Activated CD8-positive, alpha-beta memory T cell treated with anti-CD3 and anti-CD28 coated beads, Interleukin-2, amount 50 U/mL, for 24 hours (primary cell): ENCODE measurements around the gene CCDC70.

Experiments used
- DNase-seq: peaks from one replicate; pipeline ENCODE4 v3.0.0-alpha.2; 2020; ENCODE audit errors: extremely low read depth

CCDC70 gene

DNA sequence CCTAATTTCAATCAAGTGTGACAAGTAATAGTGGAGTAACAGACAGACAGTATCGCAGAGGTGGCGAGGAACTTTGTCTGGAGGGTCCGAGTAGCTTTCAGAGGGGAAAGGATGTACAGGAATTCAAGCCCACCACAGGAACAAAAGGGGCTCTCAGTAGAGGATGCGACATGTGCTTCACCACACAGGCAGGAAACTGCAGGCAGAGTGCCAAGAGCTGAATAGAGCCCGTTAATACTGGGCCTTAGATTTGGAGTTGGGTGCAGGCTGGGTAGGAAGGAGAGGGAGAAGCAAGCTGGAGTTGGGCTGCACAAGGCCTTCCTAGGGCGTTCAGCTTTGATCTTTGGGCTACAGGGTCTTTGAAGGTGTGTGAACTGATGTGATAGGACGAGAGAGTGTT lies 1.2 kb downstream of the CCDC70 start:
- DNase-seq, result no peak

DNA sequence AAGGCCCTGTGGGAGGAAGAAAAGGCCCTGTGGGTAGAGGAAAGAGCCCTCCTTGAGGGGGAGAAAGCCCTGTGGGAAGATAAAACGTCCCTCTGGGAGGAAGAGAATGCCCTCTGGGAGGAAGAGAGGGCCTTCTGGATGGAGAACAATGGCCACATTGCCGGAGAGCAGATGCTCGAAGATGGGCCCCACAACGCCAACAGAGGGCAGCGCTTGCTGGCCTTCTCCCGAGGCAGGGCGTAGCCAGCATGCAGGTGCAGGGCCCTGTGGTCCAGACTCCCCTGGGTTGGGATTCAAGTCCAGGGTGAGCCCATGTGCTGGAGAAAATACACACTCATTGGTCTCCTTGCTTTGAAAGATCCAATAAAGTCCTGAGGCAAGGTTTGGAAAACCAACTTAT lies 4.1 kb downstream of the CCDC70 start:
- no peak for DNase-seq

DNA sequence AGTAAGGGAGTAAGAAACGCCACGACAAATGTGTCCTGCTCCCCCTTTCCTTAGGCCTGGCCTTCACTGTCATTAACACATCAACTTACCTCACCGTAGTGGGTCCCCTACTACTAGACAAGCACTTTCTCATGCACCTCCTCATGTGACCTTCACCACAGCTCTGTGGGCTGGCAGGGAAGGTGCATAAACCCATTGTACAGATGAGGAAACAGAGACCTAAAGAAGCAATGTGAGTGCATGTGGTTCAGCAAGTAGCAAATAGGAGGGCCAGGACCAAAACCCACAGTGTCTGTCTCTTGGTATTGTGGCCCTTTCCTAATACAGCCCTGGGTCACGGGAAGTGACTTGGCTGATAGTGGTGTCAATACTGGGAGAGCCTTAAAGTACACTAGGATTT lies 5.3 kb downstream of the CCDC70 start:
- DNase-seq, result no peak

DNA sequence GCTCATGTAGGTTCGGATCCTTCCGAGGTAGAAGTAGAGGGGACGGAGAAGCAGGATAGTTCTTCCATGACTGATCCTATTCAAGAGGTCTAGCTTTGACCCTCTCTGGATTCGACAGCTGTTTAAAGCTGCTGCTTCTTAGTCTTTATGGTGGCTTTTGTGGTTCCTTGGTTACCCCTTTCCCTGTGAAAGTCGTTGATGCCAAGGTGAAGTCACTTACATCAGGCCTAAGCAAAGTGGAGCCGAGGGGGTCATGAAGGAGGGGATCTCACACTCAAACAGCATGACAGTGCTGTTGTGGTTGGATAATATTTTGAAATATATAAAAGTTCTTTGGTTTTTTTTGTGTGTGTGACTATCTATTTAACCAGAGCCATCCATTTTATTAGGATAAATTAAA lies 8.1 kb downstream of the CCDC70 start:
- DNase-seq, result no peak

DNA sequence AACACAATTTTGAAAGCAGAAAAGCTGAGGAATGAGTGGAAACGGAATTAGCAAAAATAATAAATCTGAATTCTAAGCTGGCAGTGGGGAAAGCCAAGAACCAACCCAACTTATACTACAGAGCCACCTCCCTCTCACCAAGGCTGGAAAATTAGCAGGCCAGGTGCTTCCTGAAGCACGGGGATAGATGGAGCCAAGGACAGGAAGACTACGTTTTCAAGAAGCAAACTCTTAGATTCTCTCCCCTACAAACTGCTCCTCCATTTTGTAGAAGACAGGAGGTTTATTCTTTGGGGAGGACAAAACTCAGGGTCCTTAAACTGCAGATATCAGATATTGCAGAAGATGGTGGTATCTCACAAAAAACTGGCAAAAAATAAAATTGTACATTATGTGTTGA lies 8.8 kb downstream of the CCDC70 start:
- no peak for DNase-seq

DNA sequence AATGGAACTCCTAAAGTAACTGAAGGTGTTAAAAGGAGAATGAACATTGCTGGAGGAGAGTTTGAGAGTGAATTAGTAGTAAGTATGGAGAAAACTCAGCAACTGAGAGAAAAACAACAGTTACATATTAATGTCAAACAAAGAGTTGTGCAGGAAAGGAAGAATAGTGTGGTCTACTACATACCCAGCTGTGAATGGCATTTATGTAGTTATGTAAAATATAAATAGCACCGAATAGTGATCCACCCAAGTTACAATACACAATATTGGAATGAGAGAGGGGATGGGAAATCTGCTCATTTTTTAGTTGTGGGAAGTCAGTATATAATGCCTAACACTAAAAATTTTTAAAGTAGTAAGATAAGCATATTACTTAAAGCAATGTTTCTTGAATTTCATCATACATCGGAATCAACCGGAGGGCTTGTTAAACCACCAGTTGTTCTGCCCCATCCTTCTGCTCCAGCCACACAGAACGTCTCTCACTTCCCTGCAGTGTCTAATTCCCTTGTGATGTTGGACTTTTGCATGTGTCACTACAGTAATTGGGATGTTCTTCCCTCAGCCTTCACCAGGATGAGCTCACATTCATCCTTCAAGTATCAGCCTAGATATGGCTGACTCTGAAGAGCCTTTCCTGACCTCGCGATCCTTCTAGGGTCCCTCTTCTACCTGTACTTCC lies 11.5 kb downstream of the CCDC70 start:
- no peak for DNase-seq

DNA sequence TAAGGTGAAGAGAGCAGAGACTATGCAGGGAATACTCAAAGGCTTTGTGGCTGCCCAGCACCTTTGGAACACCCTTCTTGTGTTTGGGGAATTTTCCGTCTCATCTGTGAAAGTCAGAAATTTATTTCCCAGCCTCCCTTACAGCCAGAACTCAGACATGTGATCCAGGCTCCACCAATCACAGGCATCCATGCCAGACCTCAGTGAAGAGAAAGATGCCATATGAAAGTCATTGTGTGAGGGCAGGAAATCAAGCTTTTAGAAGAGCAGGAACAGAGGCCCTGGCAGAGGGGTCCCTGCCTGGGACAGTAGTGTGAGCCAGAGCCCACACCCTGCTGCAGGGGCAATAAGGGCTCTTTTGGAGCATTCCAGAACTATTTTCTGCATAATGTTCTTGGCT lies 12.1 kb downstream of the CCDC70 start:
- DNase-seq, result no peak

DNA sequence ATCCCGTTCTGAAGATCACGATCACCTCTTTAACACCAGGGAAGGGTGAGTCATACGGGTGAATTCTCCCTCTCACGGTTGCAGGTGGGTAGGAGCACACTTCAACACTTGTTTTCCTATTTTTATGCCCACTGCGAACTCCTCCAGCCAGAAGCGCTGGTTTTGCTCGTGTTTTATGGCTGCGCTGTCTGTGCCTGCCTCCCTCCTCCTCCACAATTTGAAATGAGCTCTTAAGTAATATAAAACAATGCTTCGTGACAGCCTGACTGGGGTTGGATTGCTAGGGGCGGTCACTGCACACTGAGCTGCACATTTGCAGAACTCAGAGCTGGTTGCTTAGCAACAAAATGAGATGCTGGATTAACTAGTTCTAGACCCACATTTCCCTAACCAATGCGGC lies 12.9 kb downstream of the CCDC70 start:
- no peak for DNase-seq

DNA sequence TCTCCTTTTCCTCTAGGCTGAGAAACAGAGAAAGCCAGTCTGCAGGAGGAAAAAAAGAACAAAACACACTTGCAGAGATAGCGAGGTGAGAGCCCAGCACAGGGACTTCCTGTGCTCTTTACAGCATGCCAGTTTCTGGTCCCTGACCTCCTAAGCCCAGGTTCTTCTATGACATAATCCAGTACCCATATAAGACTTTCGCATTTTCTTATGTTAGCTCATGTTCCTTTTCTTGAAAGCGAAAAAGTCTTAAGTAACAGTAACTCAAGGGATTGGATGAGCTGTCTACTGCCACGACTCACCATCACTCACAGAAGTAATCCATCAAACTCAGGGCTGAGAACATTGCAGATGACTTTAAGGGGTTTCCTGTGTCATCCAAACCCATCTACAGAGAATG lies 17.4 kb downstream of the CCDC70 start:
- no peak for DNase-seq

DNA sequence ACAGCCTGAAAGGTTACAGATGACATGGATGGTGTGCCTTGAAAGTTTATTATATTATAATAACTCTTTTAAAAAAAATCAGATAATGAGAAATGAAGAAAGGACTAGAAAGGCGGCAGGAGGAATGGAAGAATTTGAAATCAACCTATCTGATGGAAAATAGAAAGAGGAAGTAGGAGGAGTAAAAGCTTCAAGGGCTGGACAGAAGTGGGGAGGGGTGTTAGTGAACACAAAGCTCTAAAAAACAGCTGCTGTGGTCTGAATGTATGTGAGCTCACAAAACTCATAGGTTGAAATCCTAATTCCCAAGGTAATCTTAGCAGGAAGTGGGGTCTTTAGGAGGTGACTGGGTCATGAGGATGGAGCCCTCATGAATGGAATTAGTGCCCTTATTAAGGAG lies 19.5 kb downstream of the CCDC70 start:
- no peak for DNase-seq

DNA sequence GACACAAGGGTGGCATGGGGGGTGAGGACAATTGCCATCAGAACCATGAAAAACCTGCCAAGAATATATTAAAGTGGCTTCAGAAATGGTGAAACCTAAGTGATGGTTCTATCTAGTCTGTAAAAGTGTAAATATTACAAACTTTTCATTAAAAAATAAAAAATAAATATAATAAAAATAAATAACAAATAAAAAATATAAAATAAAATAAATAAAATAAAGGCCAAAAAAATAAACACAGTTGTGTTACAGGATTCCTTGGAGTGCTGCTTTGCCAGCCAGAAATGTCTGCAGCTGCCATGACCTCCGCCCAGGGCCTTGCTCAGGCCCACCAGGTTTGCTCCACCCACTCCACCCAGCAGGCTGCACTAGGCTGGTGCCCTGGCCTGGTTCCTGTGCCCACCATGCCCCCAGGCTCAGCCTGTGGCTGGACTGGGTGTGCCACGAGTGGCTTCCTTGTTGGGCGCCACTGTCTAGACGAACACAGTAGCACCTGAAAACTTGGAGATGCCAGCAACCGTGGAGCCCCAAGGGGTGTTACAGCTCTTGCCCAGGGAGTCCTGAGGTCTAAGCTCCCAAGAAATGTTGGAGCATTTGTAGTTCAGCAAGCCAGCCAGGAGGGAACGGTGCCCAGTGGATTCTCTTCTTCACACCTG lies 20.9 kb downstream of the CCDC70 start:
- no peak for DNase-seq

DNA sequence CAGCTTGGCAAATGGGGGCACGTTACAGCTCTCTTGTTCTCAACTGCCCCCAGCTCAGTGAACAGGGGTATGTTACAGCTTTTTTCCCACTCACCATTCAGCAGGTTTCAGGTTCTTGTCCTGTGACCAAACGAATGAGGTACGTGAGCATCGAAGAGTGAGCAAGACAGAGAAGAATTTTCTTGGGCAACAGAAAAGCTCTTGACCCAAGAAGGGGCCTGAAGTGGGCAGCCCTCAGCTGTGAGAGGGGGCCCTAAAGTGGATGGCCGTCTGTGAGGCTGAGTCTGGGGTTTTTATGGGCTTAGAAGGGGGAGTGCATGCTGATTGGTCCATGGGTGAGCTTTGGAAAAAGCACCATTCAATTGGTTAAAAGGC lies 21.4 kb downstream of the CCDC70 start:
- DNase-seq, result no peak

DNA sequence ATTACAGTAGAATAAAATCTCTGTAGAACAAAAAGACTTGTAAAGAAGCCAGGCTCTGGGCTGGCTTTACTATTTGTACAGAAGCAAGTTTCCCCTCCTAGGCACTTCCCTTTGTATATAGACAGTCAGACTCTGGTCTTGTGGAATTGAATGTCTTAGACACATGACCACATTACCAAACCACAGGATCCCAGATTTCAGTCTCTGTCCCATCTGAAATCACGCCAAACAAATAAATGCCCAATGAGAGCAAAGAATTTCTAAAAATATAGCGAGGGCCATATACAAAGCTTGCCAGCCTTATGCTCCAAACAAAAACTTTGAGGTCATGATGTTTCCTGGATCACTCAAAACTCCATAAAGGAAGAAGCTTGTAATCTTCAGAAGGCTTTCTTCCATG lies 23.9 kb downstream of the CCDC70 start:
- no peak for DNase-seq

DNA sequence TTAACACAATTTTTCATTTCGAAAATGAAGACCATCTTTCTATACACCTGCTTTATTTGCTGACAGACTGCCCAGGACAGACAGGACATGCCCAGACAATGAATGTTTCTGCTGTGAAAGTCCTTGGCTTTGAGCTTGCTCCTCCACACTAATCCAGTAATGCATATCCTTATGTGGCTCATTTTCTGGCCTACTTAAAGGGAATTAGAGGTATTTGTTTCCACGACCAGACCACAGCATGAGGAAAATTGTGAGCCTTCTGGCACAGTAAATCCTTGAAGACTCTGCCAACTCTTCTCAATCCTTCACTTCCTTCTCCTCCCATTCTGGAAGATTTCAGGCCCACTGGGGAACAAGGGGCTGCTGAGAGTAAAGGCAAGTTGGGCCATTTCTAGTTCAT lies 25.7 kb downstream of the CCDC70 start:
- no peak for DNase-seq

DNA sequence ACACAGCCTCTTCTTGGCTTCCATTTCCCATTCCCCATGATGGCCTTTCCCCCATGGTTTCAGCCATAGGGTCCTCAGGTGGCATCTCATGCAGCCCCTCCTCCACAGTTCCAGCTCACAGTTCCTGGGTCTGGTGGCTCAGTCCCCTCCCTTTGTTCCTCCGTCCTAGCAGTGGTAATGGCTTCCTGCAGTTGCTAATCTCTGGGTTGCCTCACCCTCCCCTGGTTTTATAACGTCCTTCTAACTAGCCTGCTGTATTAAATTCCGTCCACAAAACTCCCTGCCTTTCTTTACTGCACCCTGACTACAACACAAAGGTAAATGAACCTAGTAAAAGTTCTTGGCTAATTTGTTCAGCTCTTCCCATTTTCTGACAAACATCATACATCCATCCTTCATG lies 30.9 kb downstream of the CCDC70 start:
- no peak for DNase-seq

DNA sequence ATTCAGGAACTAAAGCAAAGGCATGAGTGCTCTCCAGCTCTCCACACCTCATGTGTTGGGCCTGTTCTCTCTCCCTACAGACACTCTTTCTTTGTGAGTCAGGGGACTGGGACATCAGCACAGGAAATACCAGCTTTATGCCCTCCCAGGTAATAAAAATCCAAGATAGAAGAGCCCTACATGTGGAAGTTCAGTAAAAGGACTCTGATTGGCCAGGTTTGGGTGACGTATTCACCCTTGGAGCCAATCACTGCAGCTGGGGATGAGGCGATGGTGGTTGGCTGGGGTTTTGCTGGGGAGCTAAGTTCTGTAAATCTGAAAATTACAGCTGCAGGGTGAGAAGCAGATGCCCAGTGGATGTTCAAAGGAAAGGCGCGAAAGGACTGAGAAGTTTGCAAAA lies 32.5 kb downstream of the CCDC70 start:
- no peak for DNase-seq

DNA sequence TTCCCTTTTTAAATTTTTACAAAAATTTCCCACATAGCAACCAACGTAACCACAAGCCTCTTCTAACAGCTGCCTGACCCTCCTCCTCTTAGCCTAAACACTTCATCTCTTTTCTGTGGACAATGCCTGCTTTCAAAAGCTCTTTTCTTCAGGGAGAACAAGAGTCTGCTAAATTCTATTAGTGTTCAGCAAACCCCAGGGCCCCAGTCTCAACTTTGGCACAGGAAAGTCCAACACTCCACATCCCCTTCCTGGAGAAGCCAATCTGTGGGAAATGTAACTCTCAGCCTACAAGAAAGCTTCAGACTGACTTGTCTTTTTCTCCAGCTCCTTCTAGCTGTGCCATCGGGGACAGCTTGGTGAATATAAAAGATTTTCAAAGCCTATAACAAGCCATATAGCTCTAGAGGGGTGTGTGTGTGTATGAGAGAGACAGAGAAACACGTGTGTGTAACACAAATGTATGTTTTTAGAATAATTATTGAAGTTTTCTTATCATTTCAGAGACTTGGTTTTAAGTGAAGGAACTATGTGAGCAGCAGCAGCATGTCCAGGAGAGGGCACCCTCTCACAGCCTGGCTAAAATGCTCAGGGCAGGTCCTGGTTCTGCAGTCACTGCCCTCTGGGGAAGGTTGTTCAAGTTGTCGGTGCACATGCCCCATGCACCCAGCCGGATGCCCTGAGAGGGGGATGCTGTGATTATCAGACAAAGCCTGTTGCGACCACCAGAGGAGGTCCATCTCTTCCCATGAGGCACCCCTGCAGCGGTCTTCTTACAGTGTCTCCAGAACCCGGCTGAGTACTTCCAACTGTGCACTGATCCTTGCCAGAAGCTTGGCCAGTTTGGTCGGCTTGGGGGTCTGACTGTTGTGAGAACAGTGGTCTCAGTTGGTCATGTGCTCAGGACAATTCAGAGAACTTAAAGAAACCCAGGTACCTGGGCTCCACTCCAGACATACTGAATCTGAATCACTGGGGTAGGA lies 34.4 kb downstream of the CCDC70 start:
- DNase-seq, result no peak

DNA sequence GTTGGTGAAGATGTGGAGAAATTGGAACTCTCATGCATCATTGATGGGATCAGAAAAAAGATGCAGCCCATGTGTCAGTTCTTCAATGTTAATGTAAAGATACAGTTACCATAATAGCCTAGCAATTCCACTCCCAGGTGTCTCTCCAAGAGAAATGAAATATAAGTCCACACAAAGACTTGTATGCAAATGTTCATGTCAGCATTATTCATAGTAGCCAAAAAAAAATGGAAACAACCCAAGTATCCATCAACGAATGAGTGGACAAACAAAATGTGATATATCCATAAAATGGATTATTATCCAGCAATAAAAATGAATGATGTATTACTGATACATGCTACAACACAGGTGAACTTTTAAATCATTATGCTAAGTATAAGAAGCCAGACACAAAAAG lies 38.7 kb downstream of the CCDC70 start:
- no peak for DNase-seq

DNA sequence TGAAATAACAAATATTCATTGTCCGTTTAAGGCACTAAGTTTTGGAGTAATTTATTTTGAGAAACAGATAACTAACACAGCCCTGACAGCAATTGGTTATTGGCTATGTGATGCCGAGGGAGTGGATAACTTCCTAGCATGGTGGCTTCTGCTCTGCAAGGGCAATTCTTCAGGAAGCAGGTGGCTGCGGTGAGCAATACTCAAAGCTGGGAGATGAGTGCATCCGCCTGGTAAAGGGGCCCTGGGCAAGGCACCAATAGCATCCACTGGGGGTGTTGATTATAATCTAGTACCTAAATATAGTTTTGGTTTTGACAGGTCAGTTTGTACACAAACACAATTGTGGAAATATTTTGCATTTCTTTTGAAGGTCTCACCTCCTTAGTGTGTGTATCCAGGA lies 41.0 kb downstream of the CCDC70 start:
- no peak for DNase-seq

DNA sequence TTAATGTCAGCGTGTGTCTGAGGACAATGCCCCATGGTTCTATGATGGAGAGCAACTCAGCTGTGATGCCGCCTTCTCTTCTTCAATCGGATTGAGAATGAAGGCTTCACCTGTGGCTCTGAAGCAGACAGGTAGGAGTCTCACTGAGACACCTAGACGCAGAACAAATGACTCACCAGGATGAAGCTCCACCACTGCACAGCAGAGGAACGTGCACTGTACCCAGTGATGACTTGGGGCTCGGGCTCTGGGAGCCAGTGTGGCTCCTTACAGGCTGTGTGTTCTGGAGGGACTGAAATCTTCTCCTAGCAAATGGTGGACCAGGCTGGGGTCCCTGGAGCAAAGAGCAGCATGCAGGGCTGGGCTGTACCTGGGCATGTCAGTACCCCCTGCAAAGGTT lies 44.0 kb downstream of the CCDC70 start:
- no peak for DNase-seq

DNA sequence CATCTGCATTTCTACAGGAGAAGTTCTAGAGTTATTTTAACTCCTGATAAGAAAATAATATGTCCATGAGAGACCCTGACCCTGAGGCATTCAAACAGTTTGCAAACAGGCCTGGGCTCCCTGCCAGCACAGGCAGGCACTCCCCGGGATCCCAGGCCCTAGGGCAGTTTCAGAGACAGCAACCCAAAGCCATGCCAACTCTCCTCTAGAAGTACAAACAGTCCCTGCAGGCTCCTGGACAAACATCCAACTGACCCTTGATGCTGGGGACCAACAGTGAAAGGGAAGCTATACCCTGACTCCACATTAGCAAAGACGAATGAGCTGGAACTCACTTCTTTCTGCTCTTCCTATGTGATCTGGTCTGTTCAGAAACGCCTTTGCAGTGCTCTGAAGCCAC lies 44.8 kb downstream of the CCDC70 start:
- DNase-seq, result no peak

DNA sequence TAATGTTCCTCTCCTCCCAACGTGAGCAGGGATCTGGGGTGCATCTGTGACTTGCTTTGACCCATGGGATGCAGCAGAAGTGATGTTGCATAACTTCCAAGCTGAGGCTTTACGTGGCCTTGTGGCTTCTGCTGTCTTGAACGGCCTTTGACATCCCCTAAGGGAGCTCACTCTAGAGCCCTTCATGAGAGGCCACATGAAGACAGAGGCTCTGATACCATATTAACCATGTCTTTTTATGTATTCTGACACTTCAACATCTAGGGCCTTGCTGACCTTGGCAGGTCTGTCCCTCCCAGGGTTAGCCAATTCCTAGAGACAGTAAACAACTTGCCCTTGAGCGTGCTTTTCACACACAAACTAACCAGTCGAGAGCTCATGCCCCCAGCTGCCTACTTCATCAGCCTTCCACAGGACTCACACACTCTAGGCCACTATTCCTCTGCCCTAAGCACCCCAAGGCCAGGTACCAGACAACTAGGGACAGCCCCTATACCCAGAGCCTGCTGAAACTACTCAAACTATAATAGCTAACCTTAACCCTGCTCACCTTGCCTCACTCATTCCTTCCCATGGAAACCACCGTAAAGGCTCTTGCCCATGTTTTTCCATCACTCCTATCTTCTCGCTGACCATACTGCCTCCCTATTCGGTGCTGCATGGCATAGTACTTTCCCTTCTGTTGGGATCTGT lies 45.4 kb downstream of the CCDC70 start:
- no peak for DNase-seq
